GM12892 (cell line): Measurements from ENCODE around the gene PLCD3.

Source experiments
- POLR2A ChIP-seq: IDR thresholded peaks from 2 replicates; pipeline ENCODE4 v1.6.1; 2011; ENCODE audit warnings: low read depth, low read length, control low read depth
- POLR2AphosphoS5 ChIP-seq: IDR thresholded peaks from 2 replicates; pipeline ENCODE4 v1.6.1; 2011; ENCODE audit warnings: low read depth, low read length, control low read depth
- TAF1 ChIP-seq: IDR thresholded peaks from 2 replicates; pipeline ENCODE4 v1.6.1; 2011; ENCODE audit warnings: low read depth, mild to moderate bottlenecking, control low read depth, low read length, borderline replicate concordance

DNA sequence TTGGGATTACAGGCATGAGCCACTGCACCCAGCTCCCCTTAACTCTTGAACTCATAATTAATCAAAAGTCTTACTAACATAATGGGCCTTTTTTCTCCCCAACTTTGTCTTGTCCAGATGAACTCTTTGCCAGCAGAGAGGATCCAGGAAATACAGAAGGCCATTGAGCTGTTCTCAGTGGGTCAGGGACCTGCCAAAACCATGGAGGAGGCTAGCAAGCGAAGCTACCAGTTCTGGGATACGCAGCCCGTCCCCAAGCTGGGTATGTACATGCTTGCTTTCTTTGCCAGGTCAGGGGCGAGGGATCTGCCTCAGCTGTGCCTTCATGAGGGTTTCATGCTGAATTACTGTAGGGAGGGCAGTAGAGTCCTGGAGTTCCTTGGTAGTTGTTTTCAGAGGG, 45.9 kb downstream of the PLCD3 start:
- TF ChIP-seq POLR2AphosphoS5 (no peak), POLR2A (no peak), TAF1 (no peak)
